ENCODE measurements around the gene DENND1B.
A peak's percentile ranks its signal among the peaks of the same experiment; 100 is the strongest.
"Not testable (repeated sequence)": the region's sequence is repeated elsewhere in the genome, so short reads cannot be mapped to it uniquely, and the experiment has no call there.

DENND1B gene

DNA sequence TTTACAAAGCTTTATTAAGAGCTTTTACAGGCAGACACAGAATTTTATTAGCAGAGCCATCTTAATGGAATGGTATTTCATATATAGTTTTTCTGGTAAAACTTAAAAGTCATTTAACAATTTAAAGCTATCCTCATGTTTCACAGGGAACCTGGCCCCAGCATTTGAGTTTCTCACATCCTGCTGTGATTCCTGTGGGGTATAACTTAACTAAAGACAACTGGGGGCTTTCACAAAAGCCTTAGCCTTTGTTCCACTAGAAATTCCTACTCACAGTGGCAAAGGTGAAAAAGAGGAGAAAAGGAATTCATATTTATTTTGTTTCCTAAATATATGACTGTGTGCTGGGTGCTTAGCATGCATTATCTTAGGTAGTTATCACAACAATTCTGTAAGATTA is 233.9 kb downstream of the DENND1B start:
- DNase-seq = no peak

GRCh38 chr1:197526736-197527371 is 248.4 kb downstream of the DENND1B start:
- DNase-seq = peak; percentile 38 to 61

DNA sequence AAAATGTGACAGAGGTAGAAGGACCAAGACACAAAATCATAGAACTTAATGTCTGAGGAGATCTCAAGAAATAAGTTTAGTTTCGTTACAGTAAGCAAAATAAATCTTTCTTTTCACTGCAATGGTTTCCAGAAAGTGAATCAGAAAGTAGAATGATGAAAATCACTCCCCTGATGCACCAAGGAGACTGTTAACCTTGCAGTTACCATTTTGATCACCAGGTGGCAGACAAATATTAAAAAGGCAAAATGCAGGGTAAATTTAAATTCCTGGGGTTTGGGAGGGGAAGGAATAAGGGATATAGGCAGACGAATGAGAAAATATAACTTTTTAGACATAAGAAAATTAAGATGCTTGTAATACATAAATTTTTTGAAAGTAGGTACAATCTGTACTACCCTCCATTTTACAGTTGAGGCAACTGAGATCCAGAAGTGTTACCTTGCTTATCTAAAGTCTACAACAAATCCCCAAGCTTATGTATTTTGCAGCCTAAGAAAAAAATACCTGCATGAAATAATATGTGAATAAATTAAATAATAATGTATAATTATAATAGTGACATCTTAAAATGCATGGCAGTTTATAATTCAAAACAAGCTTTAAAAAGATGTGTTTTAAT is 254.1 kb downstream of the DENND1B start:
- peak; percentile 17 for DNase-seq

GRCh38 chr1:197519741-197520334 is 255.4 kb downstream of the DENND1B start:
- peak; percentile 2 to 6 for DNase-seq

DNA sequence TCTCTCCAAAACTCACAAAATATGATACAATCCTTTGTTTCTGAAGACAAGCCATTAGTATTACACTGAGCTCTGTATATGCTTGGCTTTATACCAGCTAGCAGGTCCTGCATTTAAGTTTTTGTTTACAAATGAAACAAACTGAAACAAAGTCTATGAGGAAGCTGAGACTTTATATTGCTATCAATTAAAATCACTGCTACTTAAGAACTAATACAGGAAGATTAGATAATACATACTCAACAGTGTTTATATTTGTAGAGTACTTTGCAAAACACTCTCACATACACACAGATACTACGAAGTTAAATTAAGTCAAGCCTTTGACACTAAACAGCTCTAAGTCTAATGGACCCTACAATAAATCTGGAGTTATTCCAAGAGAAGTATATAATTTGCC is 259.9 kb downstream of the DENND1B start:
- no peak for DNase-seq

- DNase-seq = no peak
Observed at GRCh38 chr1:197510691-197511378, 264.4 kb downstream of the DENND1B start.

DNA sequence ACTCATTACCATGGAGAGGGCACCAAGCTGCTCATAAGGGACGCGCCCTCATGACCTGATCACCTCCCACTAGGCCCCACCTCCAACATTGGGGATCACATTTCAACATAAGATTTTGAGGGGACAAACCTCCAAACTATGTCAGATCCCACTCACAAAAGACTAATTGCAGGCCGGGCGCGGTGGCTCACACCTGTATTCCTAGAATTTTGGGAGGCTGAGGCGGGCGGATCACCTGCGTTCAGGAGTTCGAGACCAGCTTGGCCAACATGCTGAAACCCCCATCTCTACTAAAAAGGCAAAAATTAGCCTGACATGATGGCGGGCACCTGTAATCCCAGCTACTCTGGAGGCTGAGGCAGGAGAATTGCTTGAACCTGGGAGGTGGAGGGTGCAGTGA is 278.6 kb downstream of the DENND1B start:
- no peak for DNase-seq

DNA sequence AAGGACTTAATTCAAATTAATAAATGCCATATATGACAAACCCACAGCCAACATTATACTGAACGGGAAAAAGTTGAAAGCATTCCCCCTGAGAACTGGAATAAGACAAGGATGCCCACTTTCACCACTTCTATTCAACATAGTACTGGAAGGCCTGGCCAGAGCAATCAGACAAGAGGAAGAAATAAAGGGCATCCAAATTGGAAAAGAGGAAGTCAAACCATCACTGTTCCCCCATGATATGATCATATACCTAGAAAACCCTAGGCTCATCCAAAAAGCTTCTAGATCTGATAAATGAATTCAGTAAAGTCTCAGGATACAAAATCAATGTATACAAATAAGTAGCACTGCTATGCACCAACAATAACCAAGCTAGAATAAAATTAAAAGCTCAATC is 283.8 kb downstream of the DENND1B start:
- DNase-seq = not testable (repeated sequence)

- DNase-seq = peak; percentile 62 to 72
Observed at GRCh38 chr1:197486946-197487345, 288.3 kb downstream of the DENND1B start.

GRCh38 chr1:197485790-197486189 is 289.5 kb downstream of the DENND1B start:
- no peak for DNase-seq

- DNase-seq = peak; percentile 65 to 76
Observed at GRCh38 chr1:197481101-197481500, 294.2 kb downstream of the DENND1B start.

- DNase-seq = peak; percentile 18 to 27
Observed at GRCh38 chr1:197480446-197480845, 294.8 kb downstream of the DENND1B start.

GRCh38 chr1:197472141-197472540 is 303.1 kb downstream of the DENND1B start:
- DNase-seq = no peak

DNA sequence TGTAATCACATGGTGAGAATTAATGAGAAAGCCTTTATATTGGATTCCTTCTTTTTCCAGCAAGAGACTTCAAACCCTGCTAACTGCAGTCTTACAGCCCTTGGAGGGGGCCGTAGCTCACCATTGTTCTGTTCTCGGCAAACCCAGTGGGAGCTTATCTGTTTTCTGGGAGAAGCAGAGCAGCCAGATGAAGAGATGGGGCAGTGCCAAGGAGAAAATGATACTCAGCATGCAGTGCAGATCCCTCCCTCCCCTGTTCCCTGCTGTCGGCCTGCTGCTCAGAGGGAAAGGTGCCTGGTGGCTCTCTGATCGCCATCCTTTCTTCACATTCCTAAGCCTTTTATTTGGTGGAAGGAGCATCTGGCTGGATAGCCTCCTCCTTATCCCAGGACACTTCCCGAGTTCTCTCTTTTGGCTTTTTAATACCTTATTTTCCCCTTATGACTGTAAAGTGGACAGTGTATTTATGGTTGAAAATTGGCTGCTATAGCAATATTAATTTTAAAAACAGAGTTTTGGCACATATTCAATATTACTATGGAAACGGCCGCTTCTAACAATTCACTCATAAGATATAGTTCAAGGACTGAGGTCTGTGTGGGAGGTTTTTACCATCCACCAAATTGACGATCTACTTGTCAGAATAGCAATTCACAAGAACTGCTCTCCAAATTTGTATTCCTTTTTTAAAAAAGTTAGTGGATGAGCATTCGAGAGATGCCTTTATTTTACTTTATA is 303.9 kb downstream of the DENND1B start:
- DNase-seq = no peak

GRCh38 chr1:197470330-197470729 is 304.9 kb downstream of the DENND1B start:
- DNase-seq = no peak

DNA sequence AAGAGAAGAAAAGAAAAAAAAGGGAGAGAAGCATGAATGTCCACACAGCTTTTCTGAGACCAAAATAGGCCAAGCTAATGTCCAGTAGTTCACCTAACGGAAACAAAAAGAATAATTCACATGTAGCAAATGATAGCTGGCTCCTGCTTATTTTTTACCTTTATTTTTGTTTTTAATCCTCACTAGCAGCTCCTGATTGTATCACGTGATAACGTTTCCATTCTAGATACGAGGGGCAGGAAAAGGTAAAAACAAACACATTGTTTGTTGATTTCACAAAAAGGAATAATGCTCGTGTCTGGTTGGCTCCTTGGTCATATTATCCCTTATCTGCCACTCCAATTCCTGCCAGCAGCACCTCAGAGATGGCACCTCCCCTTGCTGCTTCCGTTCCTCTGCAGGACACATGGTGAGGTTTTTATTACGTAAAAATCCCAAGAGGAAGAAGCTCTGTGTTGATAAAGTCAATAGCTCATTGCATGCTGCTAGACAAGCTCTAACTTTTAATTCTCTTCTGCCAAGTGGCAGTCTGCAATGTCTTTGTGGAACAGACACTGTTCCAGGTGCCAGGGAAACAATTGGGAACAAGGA is 305.6 kb downstream of the DENND1B start:
- DNase-seq = no peak

- DNase-seq = no peak
Observed at GRCh38 chr1:197468543-197469175, 306.6 kb downstream of the DENND1B start.

DNA sequence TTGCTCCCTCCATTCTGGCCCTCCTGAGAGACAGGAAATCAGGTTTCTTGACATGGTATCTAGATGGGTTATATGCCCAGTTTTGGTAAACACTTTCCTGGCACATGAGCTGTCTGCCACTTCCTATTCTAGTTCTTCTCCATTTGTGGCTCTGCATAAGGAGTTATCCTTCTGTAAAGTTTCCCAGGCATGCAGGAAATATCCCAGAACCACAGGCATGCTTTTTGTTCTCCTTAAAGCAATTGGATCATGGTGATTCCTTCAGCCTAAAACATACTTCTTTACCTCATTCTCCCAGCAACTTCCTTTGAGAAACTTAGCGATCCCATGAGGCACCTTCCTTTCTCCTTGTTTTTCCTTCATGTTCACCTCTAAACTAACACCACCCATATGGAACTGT is 307.4 kb downstream of the DENND1B start:
- no peak for DNase-seq

- DNase-seq = no peak
Observed at GRCh38 chr1:197466813-197467212, 308.5 kb downstream of the DENND1B start.

- DNase-seq = no peak
Observed at GRCh38 chr1:197465528-197466327, 309.6 kb downstream of the DENND1B start.

- no peak for DNase-seq
Observed at GRCh38 chr1:197464044-197464443, 311.2 kb downstream of the DENND1B start.
